Suprapubic skin (tissue), 3 donors: Measurements from ENCODE around the gene SBSN.

Experiments
- CTCF ChIP-seq, 2 donors: fragments of 200-600 bp in 1 of 2; fragments of 450-650 bp in 1 of 2; sonication (generic) in 1 of 2; IDR thresholded peaks; one replicate each; pipeline ENCODE4 v1.5.1; 2016 to 2019; ENCODE audit warnings: antibody characterized with exemption in 2 of 2, mild to moderate bottlenecking in 1 of 2, moderate library complexity in 1 of 2
- POLR2A ChIP-seq, 2 donors: fragments of 450-650 bp; IDR thresholded peaks; one replicate each; pipeline ENCODE4 v1.6.1; 2017; ENCODE audit warnings: antibody characterized with exemption in 2 of 2, mild to moderate bottlenecking in 2 of 2, moderate library complexity in 2 of 2

- TF ChIP-seq POLR2A (IDR thresholded peaks at IDR 0.05) (no peak), CTCF (IDR thresholded peaks at IDR 0.05) (no peak)
Observed at GRCh38 chr19:35545855-35546381, 17.8 kb upstream of the SBSN start.
